DMS53 treated with DMSO at 0.1 percent for 48 hours (cell line): ENCODE measurements around the gene ZFHX3.

Experiments used
- DNase-seq: peaks from one replicate; lab custom pipeline; 2025; ENCODE audit not compliant: unreplicated experiment; lab: John Stamatoyannopoulos, UW

The ZFHX3 gene

DNA sequence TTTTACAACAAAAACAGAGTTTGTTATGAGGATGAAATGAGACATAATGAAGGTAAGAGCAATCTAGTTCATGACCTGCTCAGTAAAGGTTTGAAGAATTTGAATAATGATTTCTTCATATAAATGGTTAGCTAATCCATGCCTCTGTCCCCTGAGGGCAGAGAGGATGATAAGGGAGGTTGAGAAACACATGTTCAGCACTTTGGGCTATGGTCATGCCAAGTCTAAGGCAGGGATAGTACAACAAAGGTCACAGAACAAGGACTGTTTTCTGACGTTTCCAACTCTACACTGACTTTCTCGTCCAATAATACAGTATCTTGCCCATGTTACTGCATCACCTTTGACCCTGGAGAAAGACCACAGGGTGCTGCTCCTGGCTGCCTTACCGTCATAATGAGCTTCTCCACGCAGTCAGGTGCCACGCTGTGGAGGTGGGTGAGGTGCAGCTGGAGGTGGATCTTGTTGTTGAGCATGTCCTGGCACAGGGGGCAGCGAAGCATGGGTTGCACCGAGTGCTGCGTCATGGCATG is 236.7 kb downstream of the ZFHX3 start:
- DNase-seq = no peak

- DNase-seq = no peak
Measured at GRCh38 chr16:72810480-72810879, 237.4 kb downstream of the ZFHX3 start.

DNA sequence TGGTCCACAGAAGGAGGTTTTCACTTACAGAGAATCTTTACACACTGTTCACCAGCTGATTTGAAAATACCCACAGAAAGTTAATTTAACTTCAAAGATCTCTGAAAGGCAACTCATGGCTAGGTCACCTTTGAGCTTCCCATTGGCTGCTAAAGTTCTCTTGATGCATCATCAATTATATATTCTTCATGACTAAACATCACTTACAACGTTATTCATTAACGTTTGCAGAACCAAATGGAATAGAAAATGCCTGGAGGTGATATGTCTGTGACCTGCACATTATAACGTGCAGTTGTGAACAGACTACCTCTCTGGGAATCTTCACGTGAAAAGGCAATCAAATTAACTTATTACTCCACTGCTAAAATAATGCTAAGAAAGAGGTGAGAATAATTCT is 238.5 kb downstream of the ZFHX3 start:
- DNase-seq = no peak

- no peak for DNase-seq
Measured at GRCh38 chr16:72808754-72809153, 239.2 kb downstream of the ZFHX3 start.

DNA sequence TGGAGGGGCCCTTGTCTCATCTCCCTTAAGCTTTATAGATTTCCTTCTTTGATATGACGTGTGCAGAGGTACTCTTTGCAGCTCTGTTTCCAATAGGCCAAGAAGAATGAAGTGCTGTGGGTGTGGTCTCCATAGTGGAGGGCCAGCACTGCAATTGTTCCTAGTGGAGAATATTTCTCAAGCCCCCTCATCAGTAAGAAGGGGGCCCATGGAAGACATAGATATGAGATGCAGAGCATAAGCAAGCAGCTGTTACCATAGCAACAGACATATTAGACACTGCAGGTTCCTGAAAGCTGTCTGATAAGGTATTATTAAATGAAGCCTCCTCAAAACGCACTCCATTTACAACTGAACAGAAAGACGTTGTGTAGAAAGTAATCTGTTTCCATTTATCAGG is 240.7 kb downstream of the ZFHX3 start:
- no peak for DNase-seq

GRCh38 chr16:72805486-72805885 is 242.4 kb downstream of the ZFHX3 start:
- no peak for DNase-seq

DNA sequence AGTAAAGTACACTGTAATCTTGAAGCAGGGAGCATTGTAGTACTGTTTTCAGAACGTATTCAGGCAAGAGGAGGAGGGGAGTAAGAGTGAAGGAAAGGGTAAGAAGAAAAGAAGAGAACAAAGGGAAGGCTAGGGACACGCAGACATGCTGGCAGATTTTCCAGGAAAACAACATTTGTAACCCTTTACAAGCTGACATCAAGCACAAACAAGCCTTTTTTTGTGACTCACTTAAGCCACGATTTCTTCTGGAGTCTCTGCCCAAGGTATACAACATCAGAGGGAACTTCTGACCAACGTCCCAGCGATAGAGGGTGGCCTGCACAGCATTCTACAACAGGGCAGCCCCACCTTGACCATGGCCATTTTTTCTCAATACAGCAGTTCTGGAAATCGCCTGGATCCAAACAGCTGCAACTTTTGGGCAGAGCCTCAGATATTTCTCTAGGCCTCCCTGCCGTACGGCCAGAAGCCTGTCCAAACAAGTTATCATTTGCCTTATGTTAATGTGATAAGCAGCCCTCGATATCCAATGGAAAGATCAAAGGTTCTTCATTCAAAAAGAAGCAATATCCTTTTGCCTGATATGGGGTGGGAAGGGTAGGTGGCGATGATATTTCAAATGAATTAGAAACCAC is 247.3 kb downstream of the ZFHX3 start:
- DNase-seq = no peak

- no peak for DNase-seq
Measured at GRCh38 chr16:72798264-72798663, 249.7 kb downstream of the ZFHX3 start.

GRCh38 chr16:72797621-72798020 is 250.3 kb downstream of the ZFHX3 start:
- no peak for DNase-seq

DNA sequence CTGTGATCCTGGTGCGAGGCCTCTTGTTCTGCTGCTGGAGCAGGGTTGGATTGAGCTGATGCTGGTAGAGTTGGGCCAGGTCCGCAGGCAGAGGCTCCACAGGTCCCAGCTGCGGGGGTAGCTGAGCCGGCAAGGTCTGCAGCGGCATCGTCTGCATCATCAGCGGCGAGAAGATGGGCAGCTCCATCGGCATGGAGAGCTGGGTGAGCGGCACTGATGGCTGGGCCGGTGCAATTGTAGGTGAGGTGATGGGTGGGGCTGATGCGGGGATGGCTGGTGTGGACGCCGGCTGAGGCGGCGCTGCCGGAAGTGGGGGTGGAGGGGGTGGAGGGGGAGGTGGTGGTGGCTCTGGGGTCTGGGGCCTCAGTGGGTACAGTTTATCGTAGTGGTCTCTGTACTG is 251.7 kb downstream of the ZFHX3 start:
- no peak for DNase-seq

DNA sequence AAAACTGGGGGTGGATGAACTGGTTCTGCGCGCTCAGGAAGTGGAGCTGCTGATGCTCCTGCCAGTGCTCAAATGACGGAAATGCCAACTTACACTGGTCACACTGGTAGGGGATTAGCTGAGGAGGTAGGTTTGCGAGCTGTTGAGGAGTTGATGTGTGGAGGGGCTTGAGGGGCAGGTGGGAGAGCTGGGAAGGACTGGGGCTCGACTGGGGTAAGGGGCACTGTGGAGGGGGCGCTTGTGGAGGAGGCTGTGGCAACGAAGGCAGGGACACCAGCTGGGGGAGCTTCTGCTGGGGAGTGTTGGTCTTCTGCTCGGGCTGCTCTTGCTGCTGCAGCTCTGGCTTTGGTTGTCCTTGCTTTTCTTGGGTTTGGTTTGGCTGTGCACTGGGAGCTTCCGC is 252.9 kb downstream of the ZFHX3 start:
- DNase-seq = no peak

DNA sequence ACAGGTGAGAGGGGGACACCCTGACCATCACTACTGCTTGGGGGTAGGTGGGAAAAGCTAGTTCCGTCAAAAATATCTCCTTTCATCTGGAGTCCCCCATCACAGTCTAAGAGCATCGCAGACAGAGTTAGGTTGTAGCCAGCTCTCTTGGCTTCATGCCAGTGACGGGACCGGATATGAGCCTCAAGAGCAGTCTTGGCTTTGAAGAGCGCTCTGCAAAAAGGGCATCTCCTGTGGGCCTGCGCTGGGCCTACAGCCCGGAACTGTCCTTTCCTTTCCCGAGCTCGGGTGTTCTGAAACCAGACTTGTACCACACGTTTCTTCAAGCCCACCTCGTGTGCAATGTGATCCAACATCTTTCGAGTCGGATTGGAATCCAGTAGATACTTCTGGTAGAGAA is 253.6 kb downstream of the ZFHX3 start:
- DNase-seq = no peak

DNA sequence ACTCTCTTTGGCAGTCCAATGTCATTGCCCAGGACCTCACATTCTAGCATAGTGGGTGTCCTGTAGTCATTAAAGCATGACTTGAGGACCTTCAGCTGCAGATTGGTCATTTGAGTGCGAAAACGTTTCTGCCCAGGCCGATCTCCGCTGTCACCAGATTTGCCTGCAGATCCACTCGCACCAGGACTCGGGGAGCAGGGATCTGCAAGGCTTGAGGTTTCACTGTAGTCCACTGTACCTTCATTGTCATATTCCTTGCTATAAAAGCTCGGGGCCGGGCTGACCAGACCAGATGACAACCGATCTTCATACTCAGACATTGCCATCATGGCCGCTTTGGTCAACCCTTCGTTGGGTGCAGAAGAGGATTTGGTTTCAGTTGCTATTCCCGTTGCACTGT is 254.2 kb downstream of the ZFHX3 start:
- no peak for DNase-seq

DNA sequence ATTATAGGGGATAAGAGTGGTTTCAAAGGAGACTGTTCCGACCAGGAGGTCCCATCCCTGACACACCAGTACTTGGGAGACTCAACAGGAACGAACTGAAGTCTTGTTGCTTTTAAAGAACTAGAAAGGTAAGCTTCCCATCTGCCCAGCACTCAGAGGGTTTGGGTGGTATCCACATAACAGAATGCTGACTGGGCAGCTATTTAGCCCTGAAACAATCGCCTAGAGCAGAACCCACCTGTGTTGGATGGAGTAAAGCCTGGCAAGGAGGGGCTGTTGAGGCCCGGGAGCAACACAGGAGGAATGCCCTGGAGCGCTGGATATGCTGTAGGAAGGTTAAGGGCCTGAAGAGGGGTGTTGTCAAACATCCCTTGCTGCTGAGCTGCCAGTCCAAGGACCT is 254.9 kb downstream of the ZFHX3 start:
- DNase-seq = no peak

DNA sequence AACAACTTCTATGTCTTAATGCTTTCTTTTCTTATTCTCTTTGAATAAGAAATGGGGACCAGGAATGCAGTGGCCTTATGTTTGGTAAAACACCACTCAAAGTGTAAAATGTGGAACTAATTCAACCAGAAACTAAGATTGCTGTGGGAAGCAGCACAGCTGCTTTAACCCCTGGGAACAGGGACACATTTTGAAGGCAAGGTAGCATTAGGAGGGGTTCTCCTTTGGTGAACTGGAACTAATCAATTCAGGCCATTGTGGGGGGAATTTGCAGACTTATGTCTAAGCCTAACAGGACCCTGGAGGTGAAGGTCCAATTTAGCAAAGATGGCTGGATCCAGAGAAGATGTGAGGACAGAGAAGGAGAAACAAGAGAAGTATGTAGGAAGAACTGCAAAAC is 256.1 kb downstream of the ZFHX3 start:
- DNase-seq = no peak

GRCh38 chr16:72789921-72790320 is 258.0 kb downstream of the ZFHX3 start:
- DNase-seq = no peak

GRCh38 chr16:72789465-72789864 is 258.5 kb downstream of the ZFHX3 start:
- DNase-seq = no peak

GRCh38 chr16:72788269-72788809 is 259.6 kb downstream of the ZFHX3 start:
- DNase-seq = no peak

DNA sequence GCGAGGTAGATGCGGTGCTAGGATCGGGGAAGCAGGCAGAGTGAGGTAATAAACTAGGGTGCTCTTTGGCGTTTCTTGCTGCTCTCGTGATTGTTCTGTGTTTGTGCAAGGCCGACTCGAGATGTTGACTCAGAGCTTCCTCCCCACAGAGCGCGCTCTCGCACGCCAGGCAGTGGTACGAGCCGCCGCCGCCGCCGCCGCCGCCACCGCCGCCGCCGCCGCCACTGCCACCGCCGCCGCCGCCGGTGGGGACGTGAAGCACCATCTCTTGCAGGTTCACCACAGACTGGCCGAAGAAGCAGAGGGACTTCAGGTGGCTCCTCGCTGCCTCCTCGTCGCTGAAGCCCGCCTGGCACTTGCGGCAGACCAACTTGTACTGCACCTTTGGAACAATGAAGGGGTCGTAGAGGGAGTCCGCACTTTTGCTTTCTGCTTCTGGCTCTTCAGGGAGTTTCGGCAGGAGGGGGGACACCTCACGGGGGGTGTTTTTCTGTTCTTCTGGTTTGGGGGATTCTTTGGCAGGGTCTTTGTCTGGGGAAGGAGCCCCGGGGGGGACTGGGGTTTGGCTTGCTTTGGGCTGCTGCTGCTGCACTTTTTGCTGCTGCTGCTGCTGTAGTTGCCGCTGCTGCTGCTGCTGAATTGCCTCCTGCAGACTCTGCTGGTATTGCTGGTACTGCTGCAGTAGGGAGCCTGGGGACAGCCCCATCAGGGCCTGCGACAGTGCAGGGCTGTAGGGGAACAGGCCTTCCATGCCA is 260.2 kb downstream of the ZFHX3 start:
- DNase-seq = no peak

DNA sequence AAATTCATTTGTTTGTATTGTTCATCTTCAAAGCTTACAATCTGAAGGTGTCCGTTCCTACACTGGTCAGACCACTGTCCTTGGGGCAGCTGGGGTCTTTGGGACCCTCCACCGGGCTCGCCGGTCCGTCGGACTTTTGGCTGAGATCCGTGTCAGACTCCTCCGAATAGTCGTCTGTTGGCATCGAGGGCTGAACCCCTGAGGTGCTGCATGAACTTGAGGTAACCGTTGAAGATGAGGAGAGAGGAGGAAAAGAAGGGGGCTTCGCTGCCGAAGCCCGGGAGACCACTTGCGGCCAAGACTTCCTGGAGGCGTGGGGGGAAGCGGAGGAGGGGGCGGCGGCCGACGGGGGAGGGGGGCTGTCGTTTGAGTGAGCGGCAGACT is 260.8 kb downstream of the ZFHX3 start:
- DNase-seq = no peak

GRCh38 chr16:72786606-72787005 is 261.3 kb downstream of the ZFHX3 start:
- no peak for DNase-seq

- no peak for DNase-seq
Measured at GRCh38 chr16:72785886-72786285, 262.0 kb downstream of the ZFHX3 start.
